CD4-positive, alpha-beta memory T cell (primary cell): ENCODE results near the gene TMEFF1. TPM values are rescaled to one million over a fixed set of nuclear protein-coding genes. Genes with fewer than 3 reads are reported as not detected.

Experiments
- CTCF ChIA-PET: fragments of 350-600 bp; sonication (Branson Sonifier 250); formaldehyde crosslinking; loops from one replicate; lab custom pipeline; 2021; ENCODE audit warnings: inconsistent platforms; ENCODE audit not compliant: partially characterized antibody; lab: Charles Lee
- POLR2A ChIA-PET: fragments of 350-600 bp; sonication (Branson Sonifier 250); formaldehyde crosslinking; loops from one replicate; lab custom pipeline; 2021; ENCODE audit not compliant: partially characterized antibody; lab: Charles Lee
- DNase-seq, 5 donors: peaks; one replicate each; pipeline versions ENCODE4 v3.0.0 to v3.0.0-alpha.2; 2020 to 2022; ENCODE audit warnings: mixed read lengths in 1 of 5
- H3K27ac ChIP-seq: one replicate; pipeline ENCODE4 v1.7.0; 2013; ENCODE audit warnings: low read depth, low read length
- H3K27me3 ChIP-seq: 2 replicates; pipeline ENCODE4 v1.7.0; 2013; ENCODE audit warnings: mild to moderate bottlenecking, low read length, moderate library complexity; ENCODE audit not compliant: insufficient read depth
- H3K36me3 ChIP-seq: 2 replicates; pipeline ENCODE4 v1.7.0; 2013; ENCODE audit warnings: mild to moderate bottlenecking, low read length, moderate library complexity; ENCODE audit not compliant: insufficient read depth
- H3K4me1 ChIP-seq: 2 replicates; pipeline ENCODE4 v1.7.0; 2013; ENCODE audit warnings: mild to moderate bottlenecking, low read length, moderate library complexity; ENCODE audit not compliant: insufficient read depth
- H3K4me3 ChIP-seq, 2 donors: one replicate each; pipeline ENCODE4 v1.7.0; 2013; ENCODE audit warnings: low read length in 2 of 2, mild to moderate bottlenecking in 1 of 2
- H3K9me3 ChIP-seq, 2 donors: one replicate each; pipeline ENCODE4 v1.7.0; 2013; ENCODE audit warnings: low read length in 2 of 2, control low read depth in 1 of 2; ENCODE audit not compliant: control insufficient read depth in 1 of 2
- H3K27ac Mint-ChIP-seq, 7 donors: one replicate each; pipeline ENCODE4 v1.8.0; 2020 to 2021; ENCODE audit warnings: mixed read lengths in 7 of 7, mild to moderate bottlenecking in 6 of 7, inconsistent platforms in 3 of 7, moderate library complexity in 3 of 7
- H3K27me3 Mint-ChIP-seq, 2 donors: one replicate each; pipeline ENCODE4 v1.8.0; 2020 to 2021; ENCODE audit warnings: mixed read lengths in 2 of 2
- H3K36me3 Mint-ChIP-seq, 2 donors: one replicate each; pipeline ENCODE4 v1.8.0; 2020 to 2021; ENCODE audit warnings: mixed read lengths in 2 of 2, inconsistent platforms in 1 of 2, mild to moderate bottlenecking in 1 of 2
- H3K4me1 Mint-ChIP-seq, 4 donors: one replicate each; pipeline ENCODE4 v1.8.0; 2020 to 2021; ENCODE audit warnings: mixed read lengths in 4 of 4, mild to moderate bottlenecking in 1 of 4
- H3K4me3 Mint-ChIP-seq, 8 donors: one replicate each; pipeline ENCODE4 v1.8.0; 2020 to 2021; ENCODE audit warnings: mixed read lengths in 8 of 8, mild to moderate bottlenecking in 7 of 8, moderate library complexity in 6 of 8, inconsistent platforms in 3 of 8
- H3K9me3 Mint-ChIP-seq, 8 donors: one replicate each; pipeline ENCODE4 v1.8.0; 2020 to 2021; ENCODE audit warnings: mixed read lengths in 8 of 8, mild to moderate bottlenecking in 5 of 8, inconsistent platforms in 3 of 8, moderate library complexity in 1 of 8
- intact Hi-C: fragments of 100-400 bp; cut with micrococcal nuclease; formaldehyde crosslinking; loops from one replicate; pipeline ENCODE4 v1.15.1; 2023
- polyA plus RNA-seq, 2 donors: library from polyadenylated mRNA; unstranded; fragments of 300-500 nt; fragmentation: Illumina TruSeq; gene quantifications; one replicate each; pipeline ENCODE4 v1.2.3, GENCODE V29; 2021
- total RNA-seq, 2 experiments: library from RNA; stranded (reverse); gene quantifications; one replicate each; pipeline ENCODE4 v1.2.3, GENCODE V29; 2021

Gene TMEFF1
- total and polyA plus RNA-seq, 4 experiments from 2014 or later = not detected

- Mint-ChIP-seq H3K27me3 (peaks cover 3 to 6% of the 10 kb centered on the region in 2 donors), H3K4me1 (no peaks in the 10 kb centered on the region), H3K27ac (no peak overlapping the region), H3K4me3 (no peak overlapping the region), H3K36me3 (peaks cover 0 to 1% of the 10 kb centered on the region in 2 donors), H3K9me3 (peaks cover 0 to 11% (median 6%) of the 10 kb centered on the region in 8 donors)
- no peak overlapping the region for H3K4me3 ChIP-seq
- H3K36me3 ChIP-seq = no peaks in the 10 kb centered on the region
- no peak overlapping the region for H3K27ac ChIP-seq
- no peaks in the 10 kb centered on the region for H3K9me3 ChIP-seq
- no peaks in the 10 kb centered on the region for H3K27me3 ChIP-seq
- no peak for DNase-seq
- CTCF ChIA-PET = no interaction called here
- intact Hi-C loops = no loop called here
- POLR2A ChIA-PET = no interaction called here
- H3K4me1 ChIP-seq = no peaks in the 10 kb centered on the region
Measured at GRCh38 chr9:100626949-100627348, 154.0 kb downstream of the TMEFF1 start.

Other genes with a start within 250 kb of the TMEFF1 start
- 10 to 100 TPM; 22.4 to 22.8 TPM for gene TEX10, start 120.2 kb upstream of the TMEFF1 start, total RNA-seq
- 10 to 100 TPM in 1 of 2 donors, 1 to 10 TPM in 1; 5.6 to 15.9 TPM for gene TEX10, start 120.2 kb upstream of the TMEFF1 start, polyA plus RNA-seq
- 10 to 100 TPM; 14.4 to 14.8 TPM for gene MSANTD3, start 46.0 kb upstream of the TMEFF1 start, total RNA-seq
- gene MSANTD3, start 46.0 kb upstream of the TMEFF1 start, polyA plus RNA-seq = 1 to 10 TPM; 6.0 to 8.0 TPM
- gene CAVIN4, start 104.9 kb downstream of the TMEFF1 start, total RNA-seq = under 1 TPM; 0.19 to 0.41 TPM
- gene CAVIN4, start 104.9 kb downstream of the TMEFF1 start, polyA plus RNA-seq = not detected